Neutrophil (primary cell): ENCODE results near the gene SLC25A26.
A peak's percentile ranks its signal among the peaks of the same experiment; 100 is the strongest.

Experiments
- H3K27ac ChIP-seq: fragments of 200-600 bp; sonication (generic); 2 replicates; pipeline ENCODE4 v1.5.1; 2016; ENCODE audit warnings: mild to moderate bottlenecking, moderate library complexity
- H3K27me3 ChIP-seq: fragments of 200-600 bp; sonication (generic); 2 replicates; pipeline ENCODE4 v1.6.0; 2016; ENCODE audit warnings: mild to moderate bottlenecking
- H3K36me3 ChIP-seq: fragments of 200-600 bp; sonication (generic); 2 replicates; pipeline ENCODE4 v1.5.1; 2017
- H3K4me1 ChIP-seq, 2 experiments: fragments of 200-600 bp in 1 of 2; sonication (generic) in 1 of 2; 1 replicate in 1 of 2; 2 replicates in 1 of 2; pipeline versions ENCODE4 v1.5.1 to v1.6.1; 2013 to 2016; ENCODE audit warnings: low read depth in 1 of 2, low read length in 1 of 2, mild to moderate bottlenecking in 1 of 2, moderate library complexity in 1 of 2; ENCODE audit not compliant: control insufficient read depth in 1 of 2, insufficient read depth in 1 of 2
- H3K4me3 ChIP-seq, 2 experiments: fragments of 200-600 bp in 1 of 2; sonication (generic) in 1 of 2; 1 replicate in 1 of 2; 2 replicates in 1 of 2; pipeline ENCODE4 v1.5.1; 2013 to 2016; ENCODE audit warnings: low read depth in 1 of 2, low read length in 1 of 2, mild to moderate bottlenecking in 1 of 2, moderate library complexity in 1 of 2
- H3K9me3 ChIP-seq: fragments of 200-600 bp; sonication (generic); 2 replicates; pipeline ENCODE4 v1.5.1; 2016
- TF ChIP-seq, protein P1 (sequence below): fragments of 200-600 bp; sonication (generic); IDR thresholded peaks from 2 replicates; pipeline ENCODE4 v1.5.1; 2016; ENCODE audit warnings: antibody characterized with exemption

Gene SLC25A26

DNA sequence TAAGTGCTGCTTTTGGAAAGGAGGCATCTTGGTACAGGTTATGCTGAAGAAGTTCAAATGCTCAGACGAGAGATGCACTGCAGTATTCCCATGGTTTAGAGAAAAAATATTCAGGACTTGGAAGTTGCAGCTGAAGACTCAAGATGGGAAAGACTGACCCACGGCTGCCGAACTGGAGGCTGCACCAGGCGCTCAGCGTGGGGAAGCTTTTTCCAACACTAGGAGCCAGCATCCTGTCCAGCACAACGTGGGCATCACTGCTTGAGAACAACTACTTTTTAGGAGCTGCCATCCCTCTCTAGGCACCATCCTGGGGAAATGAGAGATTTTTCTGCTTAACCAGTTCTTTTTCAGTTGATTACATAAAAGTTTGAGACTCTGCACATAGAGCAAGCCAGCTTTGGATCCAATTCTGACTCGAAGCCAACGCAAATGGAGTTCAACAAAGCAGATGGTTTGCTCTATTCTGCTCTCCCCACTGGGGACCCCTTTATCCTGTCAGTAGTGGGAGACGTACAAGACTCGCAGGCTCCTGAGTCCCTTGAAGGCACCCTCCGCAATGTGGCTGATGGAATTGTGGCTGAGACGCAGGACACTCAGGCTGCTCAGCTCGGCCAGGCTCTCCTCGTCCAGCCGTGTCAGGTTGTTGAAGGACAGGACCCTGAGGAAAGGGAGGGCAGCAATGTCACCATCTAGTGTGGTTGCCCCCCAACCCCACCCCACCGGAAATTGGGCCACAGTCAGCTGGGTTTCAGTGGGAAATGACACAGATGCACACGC is 186.2 kb downstream of the SLC25A26 start:
- H3K4me1 ChIP-seq = no peaks in the 10 kb centered on the region
- no peaks in the 10 kb centered on the region for H3K9me3 ChIP-seq
- no peak overlapping the region for H3K27ac ChIP-seq
- H3K36me3 ChIP-seq = peaks cover 83% of the 10 kb centered on the region
- H3K4me3 ChIP-seq = no peak overlapping the region
- TF ChIP-seq, protein P1, sequence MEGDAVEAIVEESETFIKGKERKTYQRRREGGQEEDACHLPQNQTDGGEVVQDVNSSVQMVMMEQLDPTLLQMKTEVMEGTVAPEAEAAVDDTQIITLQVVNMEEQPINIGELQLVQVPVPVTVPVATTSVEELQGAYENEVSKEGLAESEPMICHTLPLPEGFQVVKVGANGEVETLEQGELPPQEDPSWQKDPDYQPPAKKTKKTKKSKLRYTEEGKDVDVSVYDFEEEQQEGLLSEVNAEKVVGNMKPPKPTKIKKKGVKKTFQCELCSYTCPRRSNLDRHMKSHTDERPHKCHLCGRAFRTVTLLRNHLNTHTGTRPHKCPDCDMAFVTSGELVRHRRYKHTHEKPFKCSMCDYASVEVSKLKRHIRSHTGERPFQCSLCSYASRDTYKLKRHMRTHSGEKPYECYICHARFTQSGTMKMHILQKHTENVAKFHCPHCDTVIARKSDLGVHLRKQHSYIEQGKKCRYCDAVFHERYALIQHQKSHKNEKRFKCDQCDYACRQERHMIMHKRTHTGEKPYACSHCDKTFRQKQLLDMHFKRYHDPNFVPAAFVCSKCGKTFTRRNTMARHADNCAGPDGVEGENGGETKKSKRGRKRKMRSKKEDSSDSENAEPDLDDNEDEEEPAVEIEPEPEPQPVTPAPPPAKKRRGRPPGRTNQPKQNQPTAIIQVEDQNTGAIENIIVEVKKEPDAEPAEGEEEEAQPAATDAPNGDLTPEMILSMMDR = no peak
- no peaks in the 10 kb centered on the region for H3K27me3 ChIP-seq

DNA sequence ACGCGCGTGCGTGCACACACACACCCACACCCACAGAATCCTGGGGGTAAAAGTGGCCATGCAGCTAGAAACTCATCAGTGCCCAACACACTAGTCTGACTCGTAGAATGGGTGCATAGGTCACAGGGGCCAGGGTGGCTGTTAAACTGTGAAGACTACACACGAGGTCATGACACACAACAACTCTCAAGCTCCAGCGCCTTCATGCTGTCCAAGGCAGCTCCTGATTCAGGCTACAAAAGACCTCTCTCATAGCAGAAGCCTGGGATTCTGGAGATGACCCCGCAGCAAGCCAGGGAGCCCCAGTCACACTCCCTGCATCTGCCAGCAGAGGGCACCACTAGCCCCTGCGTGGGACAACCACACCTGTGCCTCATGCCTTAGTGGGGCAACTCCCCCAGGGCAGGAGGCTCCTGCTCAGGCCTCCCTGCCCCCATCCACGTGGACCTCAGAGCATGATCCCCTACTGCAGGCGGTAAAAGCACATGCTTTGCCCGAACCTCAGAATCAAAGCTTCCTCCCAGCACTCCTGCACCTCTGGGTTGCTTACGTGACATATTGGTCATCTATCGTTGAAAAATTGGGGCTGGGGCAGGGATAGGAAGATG is 186.9 kb downstream of the SLC25A26 start:
- Histone ChIP-seq H3K4me1 (no peaks in the 10 kb centered on the region), H3K9me3 (no peaks in the 10 kb centered on the region), H3K27me3 (no peaks in the 10 kb centered on the region), H3K27ac (no peak overlapping the region), H3K36me3 (peaks cover 84% of the 10 kb centered on the region), H3K4me3 (no peak overlapping the region)
- TF ChIP-seq, protein P1 = peak; percentile 81

DNA sequence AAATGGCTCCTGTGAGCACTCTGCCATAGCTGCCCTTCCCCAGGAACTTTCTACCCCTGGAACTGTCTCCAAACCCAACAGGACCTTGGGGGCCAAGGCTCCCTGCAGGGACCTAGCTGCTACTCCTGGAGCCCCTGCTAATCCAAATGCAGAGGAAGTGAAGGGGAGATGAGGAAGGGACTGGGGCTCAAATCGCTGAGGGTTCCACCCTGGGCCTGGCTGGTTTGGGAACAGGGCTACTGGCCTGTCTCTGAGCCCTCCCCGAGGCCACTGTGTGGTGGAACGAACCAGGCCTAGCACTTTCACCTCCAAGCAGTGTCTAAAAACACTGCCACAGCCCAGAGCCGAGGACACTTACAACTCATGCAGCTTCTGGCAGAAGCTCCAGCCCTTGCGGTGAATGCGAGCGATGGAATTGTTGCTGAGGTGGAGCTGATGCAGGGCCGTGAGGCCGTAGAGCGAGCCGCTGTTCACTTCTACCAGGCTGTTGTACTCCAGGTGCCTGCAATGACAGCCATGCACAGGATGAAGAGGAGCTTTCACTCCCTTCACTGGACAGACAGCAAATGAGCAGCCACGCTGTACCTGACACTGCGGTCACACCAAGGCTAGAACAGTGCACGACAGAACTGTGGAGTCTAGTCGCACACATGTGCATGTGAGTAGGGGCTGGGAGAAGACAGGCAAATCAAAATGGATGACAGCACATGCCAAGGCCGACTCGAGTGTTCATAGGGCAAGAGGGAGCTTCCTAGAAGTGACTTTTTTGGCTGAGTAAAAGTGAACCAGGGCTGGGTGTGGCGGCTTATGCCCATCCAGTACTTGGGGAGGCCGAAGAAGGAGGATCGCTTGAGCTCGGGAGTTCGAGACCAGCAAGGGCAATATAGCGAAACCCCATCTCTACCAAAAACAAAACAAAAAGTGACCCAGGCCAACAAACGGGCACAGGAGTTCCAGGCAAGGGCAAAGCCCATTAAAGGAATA is 189.3 kb downstream of the SLC25A26 start:
- peaks cover 82% of the 10 kb centered on the region for H3K36me3 ChIP-seq
- TF ChIP-seq, protein P1 = no peak
- H3K9me3 ChIP-seq = no peaks in the 10 kb centered on the region
- no peak overlapping the region for H3K27ac ChIP-seq
- no peaks in the 10 kb centered on the region for H3K4me1 ChIP-seq
- H3K4me3 ChIP-seq = no peak overlapping the region
- H3K27me3 ChIP-seq = no peaks in the 10 kb centered on the region

DNA sequence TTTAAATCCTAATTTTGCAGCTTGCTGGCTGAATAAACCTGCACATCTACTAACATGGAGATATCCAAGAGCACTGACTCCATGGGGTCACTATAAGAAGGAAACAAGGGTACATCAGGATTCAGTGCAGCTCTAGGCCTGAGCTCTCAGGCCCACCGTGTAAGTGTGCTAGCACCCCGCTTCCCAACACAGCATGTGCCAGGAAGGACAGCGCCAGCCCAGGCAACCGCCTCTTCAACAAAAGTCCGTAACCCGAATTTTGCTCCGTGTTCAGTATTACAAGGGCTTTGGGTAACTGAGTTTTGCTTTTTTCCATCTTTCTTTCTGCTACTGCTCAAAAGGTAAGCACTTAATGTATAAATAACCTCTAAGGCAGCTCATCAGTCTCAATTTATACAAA is 190.2 kb downstream of the SLC25A26 start:
- H3K36me3 ChIP-seq = peaks cover 82% of the 10 kb centered on the region
- no peak overlapping the region for H3K4me3 ChIP-seq
- H3K27ac ChIP-seq = no peak overlapping the region

DNA sequence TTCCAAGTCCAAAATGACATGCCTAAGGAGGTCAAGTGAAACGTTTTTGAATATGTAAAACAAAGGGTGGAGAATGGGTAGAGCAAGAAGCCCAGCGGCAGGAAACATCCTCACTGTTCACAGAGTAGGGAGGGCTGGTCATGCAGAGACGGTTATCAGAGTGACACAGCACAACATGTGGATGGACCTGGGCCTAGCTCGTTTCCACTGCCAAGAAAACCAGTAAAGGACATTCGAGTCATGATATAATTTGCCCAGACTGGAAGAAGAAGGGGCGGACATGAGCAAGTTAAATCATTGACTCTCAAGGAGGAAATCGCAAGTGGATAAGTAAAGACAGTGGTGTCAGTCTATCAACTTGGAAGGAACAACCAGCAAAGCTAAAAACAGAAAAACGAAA is 190.7 kb downstream of the SLC25A26 start:
- no peaks in the 10 kb centered on the region for H3K27me3 ChIP-seq
- H3K27ac ChIP-seq = no peak overlapping the region
- no peaks in the 10 kb centered on the region for H3K4me1 ChIP-seq
- H3K36me3 ChIP-seq = peaks cover 82% of the 10 kb centered on the region
- TF ChIP-seq, protein P1 = no peak
- H3K4me3 ChIP-seq = no peak overlapping the region
- no peaks in the 10 kb centered on the region for H3K9me3 ChIP-seq

More for the DNA sequence above, 190.2 kb downstream of the SLC25A26 start:
- TF ChIP-seq, protein P1 = no peak
- no peaks in the 10 kb centered on the region for H3K27me3 ChIP-seq
- no peaks in the 10 kb centered on the region for H3K9me3 ChIP-seq
- no peaks in the 10 kb centered on the region for H3K4me1 ChIP-seq
